SH-SY5Y (cell line): ENCODE measurements around the gene ZNF783.

Source experiments
- GATA2 ChIP-seq: IDR thresholded peaks from 2 replicates; pipeline ENCODE4 v1.6.1; 2011; ENCODE audit warnings: mild to moderate bottlenecking, low read depth, low read length
- GATA3 ChIP-seq: IDR thresholded peaks from 2 replicates; pipeline ENCODE4 v1.6.1; 2011; ENCODE audit warnings: low read depth, mild to moderate bottlenecking, low read length, moderate library complexity

- TF ChIP-seq GATA2 (no peak), GATA3 (no peak)
These were observed 5.4 kb upstream of the ZNF783 start for GRCh38 chr7:149256568-149256967.
